H1 (cell line): ENCODE data around the gene VSIR. TPM values are rescaled to one million over a fixed set of nuclear protein-coding genes. Genes with fewer than 3 reads are reported as not detected.

ENCODE experiments used
- CHD7 ChIP-seq: fragments of 300-600 bp; sonication (generic); IDR thresholded peaks from 2 replicates; pipeline ENCODE4 v1.7.1; 2012; ENCODE audit warnings: low read length, moderate library complexity, mild to moderate bottlenecking, inconsistent platforms; ENCODE audit not compliant: insufficient replicate concordance
- EP300 ChIP-seq, 2 experiments: IDR thresholded peaks; 1 replicate in 1 of 2; 2 replicates in 1 of 2; pipeline ENCODE4 v1.6.1; 2011 to 2012; ENCODE audit warnings: low read depth in 2 of 2, low read length in 2 of 2, mild to moderate bottlenecking in 2 of 2, borderline replicate concordance in 1 of 2, inconsistent platforms in 1 of 2, moderate library complexity in 1 of 2
- NANOG ChIP-seq: IDR thresholded peaks from 2 replicates; pipeline ENCODE4 v1.6.1; 2011; ENCODE audit warnings: low read length, low read depth, mild to moderate bottlenecking, inconsistent platforms; ENCODE audit not compliant: insufficient read depth, poor library complexity, severe bottlenecking
- NRF1 ChIP-seq: IDR thresholded peaks from 2 replicates; pipeline ENCODE4 v1.6.1; 2011; ENCODE audit warnings: mild to moderate bottlenecking, low read depth, low read length, improper control_type of control experiment
- USF2 ChIP-seq: IDR thresholded peaks from 2 replicates; pipeline ENCODE4 v1.6.1; 2011; ENCODE audit warnings: low read length, improper control_type of control experiment
- polyA plus RNA-seq, 7 experiments: library from polyadenylated mRNA; depleted of rRNA in 3 of 7; stranded (reverse) in 5 of 7; unstranded in 2 of 7; fragments of >200 nt in 5 of 7; fragments of 200-250 nt in 2 of 7; gene quantifications; 1 replicate in 5 of 7; 2 replicates in 1 of 7; 4 replicates in 1 of 7; pipeline versions ENCODE4 v1.2.1 to v1.2.3, GENCODE V29; 2011 to 2013; ENCODE audit warnings: missing spikeins in 2 of 7, mixed read lengths in 2 of 7
- total RNA-seq: library from RNA; stranded (reverse); fragmentation: NEBNext Ultra II Directional; extraction: Animal tissue kit (Norgen Biotek cat#: 25700); gene quantifications from 2 replicates; pipeline ENCODE4 v1.2.1, GENCODE V29; 2021

The VSIR gene
- total and polyA plus RNA-seq, 2 of the 8 experiments (the other 6 are each of a cell fraction or from before 2014, with no cell fraction given), result 0.33 TPM; not detected in 1

GRCh38 chr10:71747039-71747531, 26.2 kb downstream of the VSIR start (continued):
- TF ChIP-seq CHD7, result no peak
- no peak for TF ChIP-seq NRF1
- TF ChIP-seq NANOG, result no peak
- TF ChIP-seq USF2, result no peak
- no peak for TF ChIP-seq EP300 (IDR thresholded peaks at IDR 0.05; ENCODE audit: borderline replicate concordance in 1 of 2, low read depth in 2 of 2, low read length in 2 of 2)
- TF ChIP-seq, all 59 proteins: peak for 0
